IPS-18c (cell line): ENCODE data around the gene HSPBAP1.
"Not testable (repeated sequence)": the region's sequence is repeated elsewhere in the genome, so short reads cannot be mapped to it uniquely, and the experiment has no call there.

ENCODE experiments used
- H3K4me3 ChIP-seq: 2 replicates; pipeline ENCODE4 v1.7.0; 2013; ENCODE audit warnings: low read depth, mild to moderate bottlenecking, low read length, moderate library complexity; ENCODE audit not compliant: insufficient read depth
- H3K9me3 ChIP-seq: one replicate; pipeline ENCODE4 v1.6.1; 2013; ENCODE audit warnings: mild to moderate bottlenecking, low read length, moderate library complexity; ENCODE audit not compliant: control insufficient read depth, insufficient read depth

Gene HSPBAP1

DNA sequence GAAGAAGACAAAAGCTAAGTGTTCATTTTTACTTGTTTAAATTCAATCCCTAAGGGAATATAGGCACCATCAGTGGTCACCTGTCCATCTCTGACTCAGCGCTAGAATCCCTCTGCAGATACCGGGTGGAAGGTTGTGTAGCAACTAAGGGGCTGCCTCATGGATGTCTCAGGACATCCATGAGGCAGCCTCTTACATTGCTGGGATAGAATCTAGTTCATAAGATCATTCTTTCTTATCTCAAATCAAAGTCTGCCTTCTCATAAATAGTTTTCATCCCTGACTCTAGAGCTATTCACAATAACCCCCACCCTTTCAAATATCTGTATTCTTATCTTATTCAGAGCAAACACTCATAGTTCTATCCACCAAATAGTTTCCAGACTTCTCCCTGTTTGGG lies 38.1 kb downstream of the HSPBAP1 start:
- Histone ChIP-seq H3K4me3 (no peak overlapping the region), H3K9me3 (no peaks in the 10 kb centered on the region)

DNA sequence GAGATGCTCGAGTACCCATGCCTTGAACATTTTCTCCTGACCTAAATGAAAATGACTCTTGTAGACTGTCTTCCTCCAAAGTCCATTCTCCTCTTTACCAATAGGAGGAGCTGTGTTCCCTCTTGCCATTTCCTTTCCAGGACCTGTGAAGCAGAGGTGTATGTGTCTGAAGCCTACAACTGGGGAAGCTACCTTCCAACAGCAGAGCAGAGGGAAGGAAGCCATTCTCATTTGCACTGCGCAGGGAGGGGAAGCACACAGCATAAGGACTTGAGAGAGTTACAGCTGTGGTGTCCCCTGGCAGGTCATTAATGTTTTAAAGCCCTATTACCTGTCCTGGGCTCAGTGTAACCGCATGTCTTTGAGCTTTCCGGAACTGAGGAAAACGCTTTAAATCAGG lies 38.7 kb downstream of the HSPBAP1 start:
- Histone ChIP-seq H3K4me3 (no peak overlapping the region), H3K9me3 (no peaks in the 10 kb centered on the region)

DNA sequence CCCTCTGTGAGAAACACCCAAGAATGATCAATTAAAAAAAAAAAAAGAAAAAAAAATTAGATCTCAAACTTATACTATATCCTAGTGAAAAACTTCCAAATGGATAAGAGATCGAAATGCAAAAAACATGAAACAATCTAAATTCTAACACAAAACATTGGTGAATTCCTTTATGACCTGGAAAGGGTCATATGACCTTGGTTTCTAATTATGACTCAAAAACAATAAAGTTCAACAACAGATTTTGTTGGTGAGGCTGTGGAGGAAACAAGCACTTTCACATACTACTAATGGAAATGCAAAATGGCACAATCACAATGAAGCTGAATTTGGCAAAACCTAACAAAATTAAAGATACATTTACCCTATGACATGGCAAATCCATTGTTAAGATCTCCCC lies 45.3 kb downstream of the HSPBAP1 start:
- no peak overlapping the region for H3K4me3 ChIP-seq
- no peaks in the 10 kb centered on the region for H3K9me3 ChIP-seq

DNA sequence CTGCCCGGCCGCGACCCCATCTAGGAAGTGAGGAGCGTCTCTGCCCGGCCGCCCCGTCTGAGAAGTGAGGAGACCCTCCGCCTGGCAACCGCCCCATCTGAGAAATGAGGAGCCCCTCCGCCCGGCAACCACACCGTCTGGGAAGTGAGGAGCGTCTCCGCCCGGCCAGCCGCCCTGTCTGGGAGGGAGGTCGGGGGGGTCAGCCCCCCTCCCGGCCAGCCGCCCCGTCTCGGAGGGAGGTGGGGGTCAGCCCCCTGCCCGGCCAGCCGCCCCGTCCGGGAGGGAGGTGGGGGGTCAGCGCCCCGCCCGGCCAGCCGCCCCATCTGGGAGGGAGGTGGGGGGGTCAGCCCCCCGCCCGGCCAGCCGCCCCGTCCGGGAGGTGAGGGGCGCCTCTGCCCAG lies 46.3 kb downstream of the HSPBAP1 start:
- not testable (repeated sequence) for H3K9me3 ChIP-seq, H3K4me3 ChIP-seq

DNA sequence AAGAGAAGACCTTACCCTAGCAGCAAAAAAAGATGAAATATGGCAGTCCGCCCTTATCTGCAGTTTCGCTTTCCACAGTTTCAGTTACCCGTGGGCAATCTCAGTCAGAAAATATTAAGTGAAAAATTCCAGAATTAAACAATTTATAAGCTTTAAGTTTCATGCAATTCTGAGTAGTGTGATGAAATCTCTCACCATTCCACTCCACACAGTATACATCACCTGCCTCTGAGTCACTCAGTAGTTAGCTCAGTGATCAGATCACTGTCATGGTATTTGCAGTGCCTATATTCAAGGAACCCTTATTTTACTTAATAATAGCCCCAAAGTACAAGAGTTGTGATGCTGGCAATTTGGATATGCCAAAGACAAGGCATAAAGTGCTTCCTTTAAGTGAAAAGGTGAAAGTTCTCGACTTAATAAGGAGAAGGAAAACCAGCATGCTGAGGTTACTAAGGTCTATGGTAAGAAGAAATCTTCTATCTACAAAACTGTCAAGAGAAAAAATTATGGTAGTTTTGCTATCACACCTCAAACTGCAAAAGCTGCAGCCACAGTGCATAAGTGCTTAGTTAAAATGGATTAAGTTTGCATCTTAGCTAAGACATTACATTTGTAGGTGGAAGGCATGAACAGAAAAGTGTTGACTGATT lies 48.1 kb downstream of the HSPBAP1 start:
- H3K4me3 ChIP-seq, result no peak overlapping the region
- no peaks in the 10 kb centered on the region for H3K9me3 ChIP-seq

DNA sequence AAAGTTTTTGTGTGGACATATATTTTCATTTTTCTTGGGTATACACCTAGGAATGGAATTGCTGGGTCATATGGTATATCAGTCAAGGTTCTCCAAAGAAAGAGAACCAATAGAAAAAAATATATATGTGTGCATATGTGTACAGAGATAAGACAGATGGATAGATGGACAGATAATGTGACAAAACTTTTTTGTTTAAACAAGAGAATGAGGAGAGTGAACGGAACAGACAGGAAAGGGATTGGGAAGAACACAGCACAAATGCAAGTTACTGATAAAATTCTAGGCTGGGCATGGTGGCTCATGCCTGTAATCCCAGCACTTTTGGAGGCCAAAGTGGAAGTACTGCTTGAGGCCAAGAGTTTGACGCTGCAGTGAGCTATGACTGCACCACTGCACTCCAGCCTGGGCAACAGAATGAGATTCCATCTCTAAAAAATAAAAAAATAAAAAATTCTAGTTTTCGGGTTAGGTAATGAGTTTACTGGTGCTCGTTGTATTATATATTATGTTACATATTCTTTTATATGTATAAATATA lies 50.0 kb downstream of the HSPBAP1 start:
- H3K9me3 ChIP-seq, result no peaks in the 10 kb centered on the region
- no peak overlapping the region for H3K4me3 ChIP-seq

DNA sequence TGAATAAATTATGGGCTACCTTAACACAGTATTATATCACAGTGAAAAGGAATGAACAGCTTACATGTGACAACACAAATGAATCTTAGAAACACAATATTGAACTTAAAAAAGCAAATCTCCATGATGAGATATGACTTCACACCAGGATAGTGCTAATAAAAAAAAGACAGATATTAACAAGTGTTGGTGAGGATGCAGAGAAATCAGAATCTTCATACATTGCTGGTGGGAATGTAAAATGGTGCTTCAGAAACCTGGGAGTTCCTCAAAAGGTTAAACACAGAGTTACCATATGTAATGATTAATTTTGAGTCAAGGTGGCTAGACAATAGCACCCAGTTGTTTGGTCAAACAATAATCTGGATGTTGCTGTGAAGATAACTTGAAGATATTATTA lies 51.4 kb downstream of the HSPBAP1 start:
- no peak overlapping the region for H3K4me3 ChIP-seq
- H3K9me3 ChIP-seq, result no peaks in the 10 kb centered on the region

DNA sequence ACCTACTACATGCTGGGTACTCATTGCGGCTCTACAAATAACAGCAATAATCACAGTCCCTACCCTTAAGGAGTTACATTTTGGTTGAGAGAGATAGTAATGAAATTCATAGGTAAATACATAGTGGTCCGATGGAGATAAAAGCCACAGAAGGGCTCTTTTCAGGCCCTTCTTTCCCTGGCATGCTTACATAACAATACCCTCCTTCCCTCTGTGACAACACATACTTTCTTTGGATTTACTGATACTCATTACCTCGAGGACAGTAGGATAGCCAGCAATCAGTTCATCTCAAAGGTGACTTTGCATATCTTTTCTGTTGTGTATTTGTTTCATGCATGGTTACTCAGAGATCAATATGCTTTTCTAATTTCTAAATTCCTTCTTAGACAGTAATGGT lies 54.5 kb downstream of the HSPBAP1 start:
- Histone ChIP-seq H3K4me3 (no peak overlapping the region), H3K9me3 (no peaks in the 10 kb centered on the region)

DNA sequence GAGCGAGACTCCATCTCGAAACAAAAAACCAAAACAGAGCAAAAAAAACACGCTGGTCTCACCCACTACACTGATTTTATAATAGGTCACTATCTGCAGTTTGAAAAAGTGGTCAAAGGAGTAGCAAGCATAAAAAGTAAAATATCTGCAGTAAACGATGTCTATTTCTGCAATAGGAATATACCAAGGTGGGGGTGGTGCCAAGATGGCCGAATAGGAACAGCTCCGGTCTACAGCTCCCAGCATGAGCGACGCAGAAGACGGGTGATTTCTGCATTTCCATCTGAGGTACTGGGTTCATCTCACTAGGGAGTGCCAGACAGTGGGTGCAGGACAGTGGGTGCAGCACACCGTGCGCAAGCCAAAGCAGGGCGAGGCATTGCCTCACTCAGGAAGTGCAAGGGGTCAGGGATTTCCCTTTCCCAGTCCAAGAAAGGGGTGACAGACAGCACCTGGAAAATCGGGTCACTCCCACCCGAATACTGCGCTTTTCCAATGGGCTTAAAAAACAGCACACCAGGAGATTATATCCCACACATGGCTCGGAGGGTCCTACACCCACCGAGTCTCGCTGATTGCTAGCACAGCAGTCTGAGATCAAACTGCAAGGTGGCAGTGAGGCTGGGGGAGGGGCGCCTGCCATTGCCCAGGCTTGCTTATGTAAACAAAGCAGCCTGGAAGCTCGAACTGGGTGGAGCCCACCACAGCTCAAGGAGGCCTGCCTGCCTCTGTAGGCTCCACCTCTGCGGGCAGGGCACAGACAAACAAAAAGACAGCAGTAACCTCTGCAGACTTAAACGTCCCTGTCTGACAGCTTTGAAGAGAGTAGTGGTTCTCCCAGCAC lies 60.7 kb downstream of the HSPBAP1 start:
- H3K9me3 ChIP-seq, H3K4me3 ChIP-seq: not testable (repeated sequence)

DNA sequence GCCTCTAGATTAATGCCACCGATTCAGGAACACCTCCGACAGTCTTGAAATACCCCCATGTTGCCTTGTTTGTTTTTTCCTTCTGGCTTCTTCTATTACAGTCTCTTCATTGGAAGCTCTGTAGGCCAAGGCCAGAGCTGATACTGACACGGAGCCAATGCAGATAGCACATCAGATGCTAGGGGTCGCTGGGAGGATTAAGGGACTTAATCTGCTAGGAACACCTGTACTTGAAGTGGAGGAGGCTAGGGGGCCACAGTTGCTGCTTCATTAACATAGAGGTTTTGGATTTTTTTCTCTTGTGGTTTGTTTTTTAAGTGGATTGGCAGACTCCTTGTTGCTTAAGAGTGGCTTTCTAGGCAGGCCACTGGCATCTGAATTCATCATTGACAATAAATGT lies 63.4 kb downstream of the HSPBAP1 start:
- Histone ChIP-seq H3K9me3 (peaks cover 6% of the 10 kb centered on the region), H3K4me3 (no peak overlapping the region)

DNA sequence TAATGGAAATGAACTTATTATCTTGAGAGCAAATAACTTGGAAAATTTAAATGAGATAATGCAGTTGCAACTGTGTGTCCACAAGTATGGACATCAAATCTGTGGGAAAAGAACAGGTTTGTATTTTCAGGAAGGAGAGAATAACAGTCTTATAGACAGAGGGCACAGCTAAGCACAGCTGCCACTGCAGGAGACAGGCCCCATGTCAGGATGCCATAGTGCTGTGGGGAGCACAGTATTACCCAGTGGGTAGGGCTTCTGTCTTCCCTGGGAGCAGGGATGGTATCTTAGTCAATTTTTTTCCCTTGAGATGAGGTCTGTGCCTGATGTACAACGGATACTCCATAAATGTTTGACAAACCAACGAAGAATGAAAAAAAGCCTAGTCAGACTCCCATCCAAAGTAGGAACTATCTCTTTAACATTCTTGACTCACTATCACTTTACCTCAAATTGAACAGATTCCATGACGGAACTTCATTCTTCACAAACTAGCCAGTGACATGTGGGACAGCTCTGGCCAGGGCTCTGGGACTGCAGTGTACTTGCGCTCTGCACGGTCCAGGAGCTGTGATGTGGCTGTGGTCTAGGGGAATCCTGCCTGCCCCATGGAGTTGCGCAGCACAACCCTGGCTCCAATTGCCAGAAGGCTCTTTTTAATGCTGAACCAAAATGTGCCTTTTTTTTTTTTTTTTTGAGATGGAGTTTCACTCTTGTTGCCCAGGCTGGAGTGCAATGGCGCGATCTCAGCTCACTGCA lies 64.7 kb downstream of the HSPBAP1 start:
- Histone ChIP-seq H3K9me3 (peaks cover 6% of the 10 kb centered on the region), H3K4me3 (no peak overlapping the region)

DNA sequence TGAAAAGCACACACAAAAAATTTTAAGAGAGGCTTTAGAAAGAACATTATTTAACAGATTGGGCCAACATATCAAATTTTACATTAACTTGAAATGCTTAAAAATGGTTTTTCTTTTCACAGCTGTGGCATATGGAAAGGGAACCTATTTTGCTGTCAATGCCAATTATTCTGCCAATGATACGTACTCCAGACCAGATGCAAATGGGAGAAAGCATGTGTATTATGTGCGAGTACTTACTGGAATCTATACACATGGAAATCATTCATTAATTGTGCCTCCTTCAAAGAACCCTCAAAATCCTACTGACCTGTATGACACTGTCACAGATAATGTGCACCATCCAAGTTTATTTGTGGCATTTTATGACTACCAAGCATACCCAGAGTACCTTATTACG lies 65.4 kb downstream of the HSPBAP1 start:
- peaks cover 6% of the 10 kb centered on the region for H3K9me3 ChIP-seq

DNA sequence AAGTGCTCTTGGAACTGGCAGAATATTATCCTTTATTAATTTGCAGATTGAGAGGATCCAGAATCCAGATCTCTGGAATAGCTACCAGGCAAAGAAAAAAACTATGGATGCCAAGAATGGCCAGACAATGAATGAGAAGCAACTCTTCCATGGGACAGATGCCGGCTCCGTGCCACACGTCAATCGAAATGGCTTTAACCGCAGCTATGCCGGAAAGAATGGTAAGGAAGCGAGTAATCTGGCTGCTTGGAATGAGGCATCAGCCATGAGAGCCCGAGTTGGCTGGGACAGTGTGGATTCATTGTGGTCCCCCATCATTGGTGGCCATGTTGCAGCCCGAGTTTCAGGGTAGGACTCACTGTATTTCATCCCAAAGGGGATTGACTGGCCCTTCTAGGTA lies 65.9 kb downstream of the HSPBAP1 start:
- H3K4me3 ChIP-seq, result no peak overlapping the region
- H3K9me3 ChIP-seq, result peaks cover 6% of the 10 kb centered on the region

More for the DNA sequence above, 65.4 kb downstream of the HSPBAP1 start:
- no peak overlapping the region for H3K4me3 ChIP-seq

DNA sequence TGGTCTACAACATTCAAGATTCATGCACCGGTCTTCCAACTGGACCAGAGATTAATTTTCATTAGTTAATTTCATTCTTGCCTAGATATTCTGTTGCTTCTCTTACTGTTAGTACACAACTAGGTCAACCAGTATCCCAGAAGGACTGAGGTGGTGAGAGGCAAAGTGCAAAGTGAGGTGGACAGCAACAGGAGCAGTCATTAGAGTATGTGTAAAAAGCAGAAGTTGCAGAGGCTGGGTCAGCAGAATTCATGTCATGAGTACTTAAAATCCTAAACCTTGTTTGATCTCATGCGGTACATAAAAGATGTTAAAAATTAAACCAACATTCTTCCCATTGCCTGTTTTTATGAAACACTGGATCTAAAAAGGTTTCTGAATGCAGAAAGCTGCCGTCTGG lies 66.3 kb downstream of the HSPBAP1 start:
- Histone ChIP-seq H3K4me3 (no peak overlapping the region), H3K9me3 (peaks cover 3% of the 10 kb centered on the region)

DNA sequence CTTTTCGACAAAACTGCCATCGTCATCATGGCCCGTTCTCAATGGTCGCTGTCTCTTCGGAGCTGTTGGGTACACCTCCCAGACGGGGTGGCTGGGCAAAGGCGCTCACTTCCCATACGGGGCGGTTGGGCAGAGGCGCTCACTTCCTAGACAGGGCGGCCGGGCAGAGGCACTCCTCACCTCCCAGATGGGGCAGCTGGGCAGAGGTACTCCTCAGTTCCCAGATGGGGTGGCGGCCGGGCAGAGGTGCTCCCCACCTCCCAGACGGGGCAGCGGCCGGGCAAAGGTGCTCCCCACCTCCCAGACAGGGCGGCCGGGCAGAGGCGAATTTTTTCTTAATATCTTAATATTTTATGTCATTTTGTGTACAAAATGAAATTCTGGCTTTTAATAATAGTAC lies 68.5 kb downstream of the HSPBAP1 start:
- Histone ChIP-seq H3K9me3 (peaks cover 3% of the 10 kb centered on the region), H3K4me3 (no peak overlapping the region)

DNA sequence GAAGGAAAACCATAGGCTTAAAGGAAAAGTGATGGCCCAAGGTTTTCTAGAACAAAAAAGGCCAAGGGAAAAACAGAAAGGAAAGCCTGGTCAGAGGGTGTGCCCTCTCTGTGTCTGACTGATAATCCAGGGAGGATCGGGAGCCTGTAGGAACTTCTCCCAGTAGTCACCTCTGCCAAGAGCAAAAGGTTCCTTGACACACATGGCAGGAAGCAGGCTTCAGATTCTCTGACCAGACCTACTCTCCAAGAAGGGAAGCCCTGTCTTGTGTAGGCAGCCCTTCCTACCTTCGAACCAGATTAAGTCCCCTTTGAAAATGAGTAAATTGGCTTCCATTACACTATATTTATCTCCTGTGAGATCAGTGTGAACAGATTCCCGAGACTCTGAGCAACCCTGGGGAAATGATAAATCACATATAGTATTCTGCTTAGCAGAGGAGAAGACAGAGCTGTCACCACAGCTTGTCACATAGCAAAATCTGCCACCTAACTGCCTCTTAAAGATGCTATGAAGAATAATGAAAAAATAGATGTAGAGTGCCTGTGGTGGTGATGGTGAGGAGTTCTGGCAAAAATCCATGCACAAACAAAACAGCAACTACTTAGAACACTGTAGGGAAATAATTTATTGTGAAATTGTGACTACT lies 74.2 kb downstream of the HSPBAP1 start:
- Histone ChIP-seq H3K4me3 (no peak overlapping the region), H3K9me3 (no peaks in the 10 kb centered on the region)

DNA sequence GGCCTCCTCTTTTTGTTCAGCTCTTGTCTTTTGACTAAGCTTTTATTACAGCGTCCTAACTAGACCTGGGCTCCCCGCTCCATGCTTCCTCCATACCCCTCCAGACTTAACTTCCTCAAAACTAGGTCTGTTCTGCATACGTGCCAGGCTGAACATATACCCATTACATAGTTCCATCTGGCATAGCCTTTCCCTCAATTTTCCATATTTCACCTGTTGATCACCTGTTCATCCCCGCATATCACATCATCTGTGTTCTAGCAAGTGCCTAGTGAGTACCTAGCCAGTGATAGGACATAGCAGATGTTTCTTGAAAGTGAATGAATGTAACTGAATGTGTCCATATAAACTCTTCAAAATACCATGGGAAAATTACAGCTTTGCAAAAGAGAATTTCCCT lies 77.0 kb downstream of the HSPBAP1 start:
- Histone ChIP-seq H3K4me3 (no peak overlapping the region), H3K9me3 (no peaks in the 10 kb centered on the region)
